ENCODE measurements around the gene GLT1D1. TPM values are rescaled to one million over a fixed set of nuclear protein-coding genes. Genes with fewer than 3 reads are reported as not detected.

GLT1D1 gene
- total and polyA plus RNA-seq, 10 donors, result 0.41 to 41.4 (median 13.9) TPM

DNA sequence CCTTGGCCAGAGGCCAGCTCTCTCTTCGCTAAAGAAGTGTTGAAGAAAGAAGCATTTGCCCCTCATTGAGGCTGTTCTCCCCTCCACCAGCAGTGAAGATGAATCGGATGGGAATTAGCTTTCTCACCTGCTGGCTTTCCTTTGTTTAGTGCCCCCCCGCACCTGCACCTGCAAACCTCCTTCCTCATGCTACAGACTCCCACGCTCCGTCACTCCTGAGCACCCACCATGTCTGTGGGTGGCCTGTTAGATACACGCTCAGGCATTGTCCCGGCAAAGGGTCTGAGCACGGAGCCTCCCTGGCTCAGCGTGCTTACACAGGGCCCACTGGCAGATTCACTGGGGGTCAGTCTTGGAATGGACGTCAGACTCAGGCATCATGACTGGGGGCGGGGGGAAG lies 121.6 kb downstream of the GLT1D1 start:
- WGBS, 5 donors, result 72 to 86% (median 80%) methylated on average over 11 of the region's 11 CpGs
- H3K27ac ChIP-seq, result no peak overlapping the region
- TF ChIP-seq, protein P1, sequence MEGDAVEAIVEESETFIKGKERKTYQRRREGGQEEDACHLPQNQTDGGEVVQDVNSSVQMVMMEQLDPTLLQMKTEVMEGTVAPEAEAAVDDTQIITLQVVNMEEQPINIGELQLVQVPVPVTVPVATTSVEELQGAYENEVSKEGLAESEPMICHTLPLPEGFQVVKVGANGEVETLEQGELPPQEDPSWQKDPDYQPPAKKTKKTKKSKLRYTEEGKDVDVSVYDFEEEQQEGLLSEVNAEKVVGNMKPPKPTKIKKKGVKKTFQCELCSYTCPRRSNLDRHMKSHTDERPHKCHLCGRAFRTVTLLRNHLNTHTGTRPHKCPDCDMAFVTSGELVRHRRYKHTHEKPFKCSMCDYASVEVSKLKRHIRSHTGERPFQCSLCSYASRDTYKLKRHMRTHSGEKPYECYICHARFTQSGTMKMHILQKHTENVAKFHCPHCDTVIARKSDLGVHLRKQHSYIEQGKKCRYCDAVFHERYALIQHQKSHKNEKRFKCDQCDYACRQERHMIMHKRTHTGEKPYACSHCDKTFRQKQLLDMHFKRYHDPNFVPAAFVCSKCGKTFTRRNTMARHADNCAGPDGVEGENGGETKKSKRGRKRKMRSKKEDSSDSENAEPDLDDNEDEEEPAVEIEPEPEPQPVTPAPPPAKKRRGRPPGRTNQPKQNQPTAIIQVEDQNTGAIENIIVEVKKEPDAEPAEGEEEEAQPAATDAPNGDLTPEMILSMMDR (IDR thresholded peaks at IDR 0.05 in 8 of 11, conservative IDR thresholded peaks at IDR 0.05 in 3 of 11), result no peak
- no peak for TF ChIP-seq POLR2A (IDR thresholded peaks at IDR 0.05)
- TF ChIP-seq POLR2AphosphoS5 (IDR thresholded peaks at IDR 0.05), result no peak
- H3K27me3 ChIP-seq (replicated peaks in 1 of 7), result peaks cover 0 to 90% (median 18%) of the 10 kb centered on the region in 7 donors
- H3K9me3 ChIP-seq, result no peaks in the 10 kb centered on the region
- H3K36me3 ChIP-seq, result peaks cover 0 to 41% (median 0%) of the 10 kb centered on the region in 6 donors
- DNase-seq, result no peak
- no peak overlapping the region for H3K4me3 ChIP-seq
- H3K4me1 ChIP-seq, result peaks cover 0 to 9% (median under 1%) of the 10 kb centered on the region in 6 donors
- intact Hi-C loops (cut with DNase I; ENCODE audit: low total_unique reads), result no loop called here

DNA sequence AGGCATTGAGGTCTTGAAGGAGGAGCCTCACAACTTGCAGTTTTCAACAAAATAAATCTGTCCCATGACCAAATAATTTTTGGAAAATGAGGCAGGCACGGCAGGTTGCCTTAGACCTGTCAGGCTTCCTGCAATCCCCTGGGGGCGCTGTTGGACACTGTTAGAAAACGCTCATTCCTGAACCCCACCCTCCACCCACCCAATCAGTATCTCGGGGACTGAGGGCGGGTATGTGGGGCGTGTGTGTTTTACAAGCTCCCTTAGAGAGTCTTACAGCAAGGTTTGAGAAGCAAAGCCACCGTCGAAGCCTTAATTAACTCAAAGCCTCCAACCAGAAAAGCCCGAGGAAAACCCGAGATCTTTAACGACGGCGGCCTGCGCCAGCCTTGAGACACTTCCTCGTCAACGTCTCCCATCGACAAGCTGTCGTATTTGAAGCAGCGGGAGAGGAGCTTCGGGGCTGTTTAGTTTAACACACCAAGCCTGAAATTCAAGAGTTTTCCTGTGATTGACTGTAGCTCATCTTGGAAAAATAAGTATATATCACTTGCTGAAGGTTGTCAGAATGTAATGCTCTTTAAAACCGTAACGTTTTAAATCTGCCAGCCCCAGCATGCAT lies 123.0 kb downstream of the GLT1D1 start:
- peaks cover 0 to 90% (median 11%) of the 10 kb centered on the region in 7 donors for H3K27me3 ChIP-seq (replicated peaks in 1 of 7)
- peaks cover 0 to 4% (median 0%) of the 10 kb centered on the region in 6 donors for H3K4me1 ChIP-seq
- H3K4me3 ChIP-seq, result no peak overlapping the region
- WGBS, 5 donors, result 10 to 29% (median 18%) methylated on average over 22 of the region's 22 CpGs
- TF ChIP-seq, protein P1 (IDR thresholded peaks at IDR 0.05 in 8 of 11, conservative IDR thresholded peaks at IDR 0.05 in 3 of 11), result peak in 2 of 11 experiments; percentile 33 to 37
- TF ChIP-seq POLR2AphosphoS5 (IDR thresholded peaks at IDR 0.05), result no peak
- TF ChIP-seq POLR2A (IDR thresholded peaks at IDR 0.05), result no peak
- H3K9me3 ChIP-seq, result no peaks in the 10 kb centered on the region
- DNase-seq, result no peak
- no peak overlapping the region for H3K27ac ChIP-seq
- H3K36me3 ChIP-seq, result peaks cover 0 to 47% (median 0%) of the 10 kb centered on the region in 6 donors
- intact Hi-C loops (cut with DNase I; ENCODE audit: low total_unique reads), result no loop called here

DNA sequence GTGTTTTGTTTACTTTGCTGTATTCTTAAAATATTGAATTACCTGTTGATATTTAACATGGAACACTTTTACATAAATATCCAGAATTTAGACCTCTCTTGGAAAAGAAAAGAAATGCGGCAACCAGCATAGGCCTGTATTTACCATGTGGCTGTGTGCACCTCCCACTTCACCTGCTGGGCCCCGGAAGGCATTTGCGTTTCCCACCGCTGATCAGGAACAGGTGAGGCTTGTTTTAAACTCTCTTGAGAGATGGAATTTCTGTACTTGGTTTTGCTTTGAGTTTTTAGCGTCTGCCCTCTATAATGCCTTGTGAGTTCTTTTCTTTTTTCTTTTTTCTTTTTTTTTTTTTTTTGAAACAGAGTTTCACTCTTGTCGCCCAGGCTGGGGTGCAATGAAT lies 124.2 kb downstream of the GLT1D1 start:
- 90 to 94% (median 92%) methylated on average over 6 of the region's 6 CpGs for WGBS, 5 donors
- no peak overlapping the region for H3K27ac ChIP-seq
- H3K4me3 ChIP-seq, result no peak overlapping the region
- intact Hi-C loops (cut with DNase I; ENCODE audit: low total_unique reads), result no loop called here
- no peaks in the 10 kb centered on the region for H3K4me1 ChIP-seq
- H3K36me3 ChIP-seq, result peaks cover 0 to 55% (median 0%) of the 10 kb centered on the region in 6 donors
- no peak for DNase-seq
- H3K27me3 ChIP-seq (replicated peaks in 1 of 7), result peaks cover 0 to 93% (median 11%) of the 10 kb centered on the region in 7 donors
- H3K9me3 ChIP-seq, result no peaks in the 10 kb centered on the region
- TF ChIP-seq POLR2AphosphoS5 (IDR thresholded peaks at IDR 0.05) (no peak), POLR2A (IDR thresholded peaks at IDR 0.05) (no peak)
- TF ChIP-seq, protein P1 (IDR thresholded peaks at IDR 0.05 in 8 of 11, conservative IDR thresholded peaks at IDR 0.05 in 3 of 11), result no peak

DNA sequence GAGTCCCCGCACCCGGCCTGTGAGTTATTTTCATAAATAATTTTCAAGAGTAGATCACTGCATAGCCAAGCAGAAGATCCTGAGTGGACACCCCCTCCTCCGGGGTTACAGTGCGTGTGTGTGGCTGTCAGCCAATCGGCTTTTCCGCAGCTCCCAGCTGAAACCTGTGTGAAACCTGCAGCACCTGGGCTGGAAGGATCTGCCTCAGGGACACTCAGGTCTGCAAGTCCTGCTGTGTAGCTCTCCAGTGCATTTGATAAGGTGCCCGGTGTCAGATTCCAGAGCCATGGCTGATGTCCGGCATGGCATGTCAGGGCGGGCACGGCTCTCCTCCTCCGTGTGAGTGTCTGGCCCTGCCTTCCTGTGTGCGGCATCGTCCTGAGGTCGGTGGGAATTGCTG lies 124.8 kb downstream of the GLT1D1 start:
- Histone ChIP-seq H3K27me3 (replicated peaks in 1 of 7) (peaks cover 0 to 87% (median 11%) of the 10 kb centered on the region in 7 donors), H3K9me3 (no peaks in the 10 kb centered on the region), H3K4me3 (no peak overlapping the region), H3K4me1 (no peaks in the 10 kb centered on the region), H3K27ac (no peak overlapping the region), H3K36me3 (peaks cover 0 to 61% (median 0%) of the 10 kb centered on the region in 6 donors)
- no peak for DNase-seq
- TF ChIP-seq POLR2A (IDR thresholded peaks at IDR 0.05) (no peak), POLR2AphosphoS5 (IDR thresholded peaks at IDR 0.05) (peak in 1 of 3 donors; percentile 30)
- 72 to 87% (median 86%) methylated on average over 9 to 14 of the region's 14 CpGs for WGBS, 5 donors
- intact Hi-C loops (cut with DNase I; ENCODE audit: low total_unique reads), result no loop called here

All from spleen (tissue), 11 donors.